Measurements from ENCODE around the gene DYNC1LI1. TPM values are rescaled to one million over a fixed set of nuclear protein-coding genes. Genes with fewer than 3 reads are reported as not detected.
A peak's percentile ranks its signal among the peaks of the same experiment; 100 is the strongest.

DYNC1LI1 gene
- total RNA-seq, 4 donors from 2014 or later: 15.3 to 26.4 (median 19.4) TPM

GRCh38 chr3:32612547-32612946 lies 41.9 kb upstream of the DYNC1LI1 start:
- no peaks in the 10 kb centered on the region for H3K9me3 ChIP-seq
- no peaks in the 10 kb centered on the region for H3K27me3 ChIP-seq
- H3K4me1 ChIP-seq: no peaks in the 10 kb centered on the region
- no peak overlapping the region for H3K4me3 ChIP-seq
- no peak overlapping the region for H3K27ac ChIP-seq
- no peaks in the 10 kb centered on the region for H3K36me3 ChIP-seq
- no peak for TF ChIP-seq CTCF (IDR thresholded peaks at IDR 0.05)
- no peak for TF ChIP-seq POLR2A (IDR thresholded peaks at IDR 0.05)
- no peak for DNase-seq

GRCh38 chr3:32607522-32607921 lies 36.9 kb upstream of the DYNC1LI1 start:
- Histone ChIP-seq H3K4me1 (no peaks in the 10 kb centered on the region), H3K27me3 (no peaks in the 10 kb centered on the region)

GRCh38 chr3:32606960-32607359 lies 36.3 kb upstream of the DYNC1LI1 start:
- Histone ChIP-seq H3K36me3 (no peaks in the 10 kb centered on the region), H3K27ac (no peak overlapping the region), H3K4me3 (no peak overlapping the region), H3K9me3 (no peaks in the 10 kb centered on the region), H3K27me3 (no peaks in the 10 kb centered on the region), H3K4me1 (no peaks in the 10 kb centered on the region)
- no peak for DNase-seq
- TF ChIP-seq CTCF (IDR thresholded peaks at IDR 0.05): no peak
- TF ChIP-seq POLR2A (IDR thresholded peaks at IDR 0.05): no peak

More at GRCh38 chr3:32607522-32607921, 36.9 kb upstream of the DYNC1LI1 start:
- TF ChIP-seq CTCF (IDR thresholded peaks at IDR 0.05) (no peak), POLR2A (IDR thresholded peaks at IDR 0.05) (no peak)
- H3K9me3 ChIP-seq: no peaks in the 10 kb centered on the region
- H3K27ac ChIP-seq: no peak overlapping the region
- H3K4me3 ChIP-seq: no peak overlapping the region
- DNase-seq: no peak
- H3K36me3 ChIP-seq: no peaks in the 10 kb centered on the region

- H3K9me3 ChIP-seq: no peaks in the 10 kb centered on the region
- no peaks in the 10 kb centered on the region for H3K36me3 ChIP-seq
- no peak for DNase-seq
- H3K4me1 ChIP-seq: no peaks in the 10 kb centered on the region
- no peaks in the 10 kb centered on the region for H3K27me3 ChIP-seq
- no peak for TF ChIP-seq CTCF (IDR thresholded peaks at IDR 0.05)
- TF ChIP-seq POLR2A (IDR thresholded peaks at IDR 0.05): no peak
- H3K4me3 ChIP-seq: no peak overlapping the region
- no peak overlapping the region for H3K27ac ChIP-seq
Observed at GRCh38 chr3:32606277-32606676, 35.6 kb upstream of the DYNC1LI1 start.

- Histone ChIP-seq H3K9me3 (no peaks in the 10 kb centered on the region), H3K4me3 (no peak overlapping the region), H3K4me1 (no peaks in the 10 kb centered on the region), H3K36me3 (no peaks in the 10 kb centered on the region), H3K27ac (no peak overlapping the region), H3K27me3 (no peaks in the 10 kb centered on the region)
- DNase-seq: peak in 1 of 3 donors; percentile 59
- TF ChIP-seq CTCF (IDR thresholded peaks at IDR 0.05): no peak
- TF ChIP-seq POLR2A (IDR thresholded peaks at IDR 0.05): no peak
Observed at GRCh38 chr3:32603064-32603463, 32.4 kb upstream of the DYNC1LI1 start.

GRCh38 chr3:32602206-32602605 lies 31.5 kb upstream of the DYNC1LI1 start:
- no peak for DNase-seq
- Histone ChIP-seq H3K36me3 (no peaks in the 10 kb centered on the region), H3K27me3 (no peaks in the 10 kb centered on the region), H3K4me3 (no peak overlapping the region), H3K27ac (no peak overlapping the region), H3K4me1 (no peaks in the 10 kb centered on the region), H3K9me3 (no peaks in the 10 kb centered on the region)
- TF ChIP-seq CTCF (IDR thresholded peaks at IDR 0.05) (no peak), POLR2A (IDR thresholded peaks at IDR 0.05) (no peak)

Data from Peyer's patch (tissue), 4 donors.